HepG2 (cell line): ENCODE data around the gene TRAF3. TPM values are rescaled to one million over a fixed set of nuclear protein-coding genes. Genes with fewer than 3 reads are reported as not detected.

Experiments used
- CCAR2 ChIP-seq: fragments of 200-400 bp; formaldehyde crosslinking; optimal IDR thresholded peaks from 2 replicates; pipeline ENCODE3; 2018; ENCODE audit warnings: low read depth, mild to moderate bottlenecking, low read length, moderate library complexity
- FUBP1 ChIP-seq: sonication (generic); formaldehyde crosslinking; IDR thresholded peaks from 2 replicates; pipeline ENCODE4 v1.5.1; 2020; ENCODE audit warnings: missing genetic modification reagents, mild to moderate bottlenecking, borderline replicate concordance
- KMT2B ChIP-seq: IDR thresholded peaks from 2 replicates; pipeline ENCODE4 v1.6.1; 2016; ENCODE audit warnings: missing genetic modification reagents, missing compliant biosample characterization
- NR2C2 ChIP-seq: sonication (generic); formaldehyde crosslinking; IDR thresholded peaks from 2 replicates; pipeline ENCODE4 v1.4.0; 2020; ENCODE audit warnings: missing genetic modification reagents, mild to moderate bottlenecking, moderate library complexity, borderline replicate concordance
- PAXIP1 ChIP-seq: sonication (generic); formaldehyde crosslinking; conservative IDR thresholded peaks from 2 replicates; pipeline ENCODE4 v1.4.0; 2020; ENCODE audit warnings: mild to moderate bottlenecking, missing genetic modification reagents, moderate library complexity
- PBX3 ChIP-seq: sonication (generic); formaldehyde crosslinking; IDR thresholded peaks from 2 replicates; pipeline ENCODE4 v1.8.1; 2023; ENCODE audit warnings: missing genetic modification reagents, inconsistent platforms, borderline replicate concordance
- REPIN1 ChIP-seq: sonication (generic); formaldehyde crosslinking; IDR thresholded peaks from 2 replicates; pipeline ENCODE4 v1.8.0; 2022; ENCODE audit warnings: missing genetic modification reagents, low read depth, mild to moderate bottlenecking, borderline replicate concordance
- SRF ChIP-seq: IDR thresholded peaks from 2 replicates; pipeline ENCODE4 v1.6.1; 2011; ENCODE audit warnings: mild to moderate bottlenecking, low read depth, low read length, moderate library complexity
- TCF12 ChIP-seq, 2 experiments: fragments of 450-650 bp in 1 of 2; sonication (generic) in 1 of 2; formaldehyde crosslinking in 1 of 2; IDR thresholded peaks; 2 replicates each; pipeline versions ENCODE4 v1.6.1 to v1.8.0; 2017 to 2022; ENCODE audit warnings: antibody characterized with exemption in 1 of 2, mild to moderate bottlenecking in 1 of 2, missing genetic modification reagents in 1 of 2, moderate library complexity in 1 of 2
- TFE3 ChIP-seq: IDR thresholded peaks from 2 replicates; pipeline ENCODE4 v1.6.1; 2016
- TIGD3 ChIP-seq: sonication (generic); formaldehyde crosslinking; IDR thresholded peaks from 2 replicates; pipeline ENCODE4 v1.5.1; 2020; ENCODE audit warnings: mild to moderate bottlenecking, missing genetic modification reagents, borderline replicate concordance
- ZFP62 ChIP-seq: sonication (generic); formaldehyde crosslinking; IDR thresholded peaks from 2 replicates; pipeline ENCODE4 v1.4.0; 2020; ENCODE audit warnings: missing genetic modification reagents
- ZGPAT ChIP-seq: IDR thresholded peaks from 2 replicates; pipeline ENCODE4 v1.6.1; 2016; ENCODE audit warnings: mild to moderate bottlenecking
- ZNF350 ChIP-seq: sonication (generic); formaldehyde crosslinking; IDR thresholded peaks from 2 replicates; pipeline ENCODE4 v1.4.0; 2020; ENCODE audit warnings: mild to moderate bottlenecking, low read depth, missing genetic modification reagents, borderline replicate concordance
- ZNF749 ChIP-seq: sonication (generic); formaldehyde crosslinking; IDR thresholded peaks from 2 replicates; pipeline ENCODE4 v1.8.0; 2022; ENCODE audit warnings: mild to moderate bottlenecking, missing genetic modification reagents, moderate library complexity, borderline replicate concordance
- ZNF816 ChIP-seq: sonication (generic); formaldehyde crosslinking; IDR thresholded peaks from 2 replicates; pipeline ENCODE4 v1.8.0; 2022; ENCODE audit warnings: missing genetic modification reagents, mild to moderate bottlenecking, borderline replicate concordance
- polyA plus RNA-seq, 8 experiments: library from polyadenylated mRNA; depleted of rRNA in 3 of 8; stranded (reverse) in 7 of 8; unstranded in 1 of 8; fragments of >200 nt; fragmentation: Illumina TruSeq in 4 of 8; extraction: Trizol in 4 of 8; gene quantifications; 2 replicates each; pipeline versions ENCODE4 v1.2.1 to v1.2.3, GENCODE V29; 2011 to 2016; ENCODE audit warnings: low read depth in 4 of 8, missing spikeins in 1 of 8, mixed read lengths in 1 of 8; ENCODE audit not compliant: insufficient read depth in 1 of 8
- total RNA-seq, 5 experiments: library from RNA; depleted of rRNA; stranded (reverse); fragments of >200 nt; fragmentation: Illumina TruSeq; extraction: Trizol; gene quantifications; 2 replicates each; pipeline ENCODE4 v1.2.3, GENCODE V29; 2016; ENCODE audit warnings: low read depth in 1 of 5

The TRAF3 gene
- total and polyA plus RNA-seq, 2 of the 13 experiments (the other 11 are each of a cell fraction or from before 2014, with no cell fraction given) = 6.9 to 12.2 TPM

- TF ChIP-seq PAXIP1 (CRISPR knock-in tag) (peak; percentile 89), ZFP62 (CRISPR knock-in tag) (no peak), KMT2B (CRISPR knock-in tag) (peak; percentile 75), TCF12 (IDR thresholded peaks at IDR 0.05) (no peak), TCF12 (CRISPR knock-in tag; IDR thresholded peaks at IDR 0.05) (no peak), ZNF749 (CRISPR knock-in tag) (no peak; the same call in 1 of the 2 replicates), ZGPAT (CRISPR knock-in tag) (peak; percentile 81; the same call in 1 of the 2 replicates), ZNF816 (no peak; the same call in 1 of the 2 replicates), NR2C2 (CRISPR knock-in tag) (peak; percentile 45), FUBP1 (CRISPR knock-in tag) (no peak), PBX3 (CRISPR knock-in tag) (no peak), SRF (no peak), TIGD3 (no peak), REPIN1 (CRISPR knock-in tag) (peak; percentile 53), ZNF350 (peak; percentile 72; the same call in 1 of the 2 replicates), CCAR2 (no peak), TFE3 (CRISPR knock-in tag) (peak; percentile 82)
Measured at GRCh38 chr14:102922490-102923200, 145.4 kb downstream of the TRAF3 start, which contains the start of gene AMN (continued).
